Neural cell (in vitro differentiated cells): Measurements from ENCODE around the gene TCEAL4. TPM values are rescaled to one million over a fixed set of nuclear protein-coding genes. Genes with fewer than 3 reads are reported as not detected.
"Not testable (repeated sequence)": the region's sequence is repeated elsewhere in the genome, so short reads cannot be mapped to it uniquely, and the experiment has no call there.

ENCODE experiments used
- H2AFZ ChIP-seq: fragments of 200-600, 300-800 bp; sonication (generic), shearing (Covaris generic); 2 replicates; pipeline ENCODE4 v1.6.0; 2014; ENCODE audit warnings: low read depth, mild to moderate bottlenecking, antibody characterized with exemption, low read length, moderate library complexity
- H3F3A ChIP-seq: fragments of 200-600 bp; shearing (Covaris generic); 2 replicates; pipeline ENCODE4 v1.6.1; 2016; ENCODE audit warnings: mild to moderate bottlenecking, moderate library complexity, mixed read lengths, antibody characterized with exemption, low read length; ENCODE audit not compliant: insufficient read depth, poor library complexity, severe bottlenecking
- H3K27ac ChIP-seq: fragments of 200-600, 300-800 bp; sonication (generic), shearing (Covaris generic); 2 replicates; pipeline ENCODE4 v1.5.1; 2014; ENCODE audit warnings: mild to moderate bottlenecking, low read length, moderate library complexity
- H3K27me3 ChIP-seq: fragments of 300-800, 200-600 bp; sonication (generic), shearing (Covaris generic); 2 replicates; pipeline ENCODE4 v1.6.0; 2014; ENCODE audit warnings: mild to moderate bottlenecking, low read depth, low read length, moderate library complexity; ENCODE audit not compliant: insufficient read depth
- H3K36me3 ChIP-seq: fragments of 300-800, 200-600 bp; sonication (generic), shearing (Covaris generic); 2 replicates; pipeline ENCODE4 v1.5.1; 2014; ENCODE audit warnings: mild to moderate bottlenecking, antibody characterized with exemption, low read length, moderate library complexity; ENCODE audit not compliant: insufficient read depth
- H3K4me2 ChIP-seq: fragments of 300-800, 200-600 bp; sonication (generic), shearing (Covaris generic); 2 replicates; pipeline ENCODE4 v1.6.0; 2014; ENCODE audit warnings: mild to moderate bottlenecking, low read length
- H3K4me3 ChIP-seq: fragments of 300-800, 200-600 bp; sonication (generic), shearing (Covaris generic); 2 replicates; pipeline ENCODE4 v1.5.1; 2014; ENCODE audit warnings: mild to moderate bottlenecking, low read length, moderate library complexity
- H3K79me2 ChIP-seq: fragments of 200-600 bp; shearing (Covaris generic); replicated peaks from 2 replicates; pipeline ENCODE4 v1.6.0; 2014; ENCODE audit warnings: mild to moderate bottlenecking, low read length, moderate library complexity; ENCODE audit not compliant: insufficient read depth
- H3K9ac ChIP-seq: fragments of 300-800, 200-600 bp; sonication (generic), shearing (Covaris generic); 2 replicates; pipeline ENCODE4 v1.6.1; 2016; ENCODE audit warnings: mild to moderate bottlenecking, low read length, mixed read lengths
- H3K9me2 ChIP-seq: fragments of 200-600 bp; shearing (Covaris generic); 2 replicates; pipeline ENCODE4 v1.6.1; 2016; ENCODE audit warnings: mild to moderate bottlenecking, low read length, mixed read lengths; ENCODE audit not compliant: insufficient read depth
- H3K9me3 ChIP-seq: fragments of 200-600, 300-800 bp; sonication (generic), shearing (Covaris generic); 2 replicates; pipeline ENCODE4 v1.6.1; 2016; ENCODE audit warnings: mild to moderate bottlenecking, mixed run types, low read length, moderate library complexity, mixed read lengths
- H4K20me1 ChIP-seq: fragments of 200-600 bp; shearing (Covaris generic); 2 replicates; pipeline ENCODE4 v1.6.1; 2016; ENCODE audit warnings: mild to moderate bottlenecking, mixed run types; ENCODE audit not compliant: insufficient read depth
- EP300 ChIP-seq: fragments of 450-650 bp; conservative IDR thresholded peaks from 2 replicates; pipeline ENCODE4 v1.6.1; 2014; ENCODE audit warnings: antibody characterized with exemption, mild to moderate bottlenecking, moderate library complexity; ENCODE audit not compliant: poor library complexity, severe bottlenecking
- EZH2 ChIP-seq: fragments of 200-600, 300-800 bp; shearing (Covaris generic), sonication (generic); IDR thresholded peaks from 2 replicates; pipeline ENCODE4 v1.6.1; 2014; ENCODE audit warnings: antibody characterized with exemption, low read length, borderline replicate concordance, mild to moderate bottlenecking; ENCODE audit not compliant: insufficient read depth, poor library complexity, severe bottlenecking
- MXI1 ChIP-seq: fragments of 450-650 bp; conservative IDR thresholded peaks from 2 replicates; pipeline ENCODE4 v1.6.1; 2014; ENCODE audit warnings: antibody characterized with exemption, mild to moderate bottlenecking; ENCODE audit not compliant: poor library complexity, severe bottlenecking
- POLR2AphosphoS5 ChIP-seq: IDR thresholded peaks from 2 replicates; pipeline ENCODE4 v1.6.1; 2012
- RAD21 ChIP-seq: fragments of 450-650 bp; conservative IDR thresholded peaks from 2 replicates; pipeline ENCODE4 v1.6.1; 2014; ENCODE audit warnings: antibody characterized with exemption, mild to moderate bottlenecking, moderate library complexity
- SMC3 ChIP-seq: fragments of 450-650 bp; conservative IDR thresholded peaks from 2 replicates; pipeline ENCODE4 v1.6.1; 2014; ENCODE audit warnings: antibody characterized with exemption, mild to moderate bottlenecking, moderate library complexity; ENCODE audit not compliant: poor library complexity
- TAF1 ChIP-seq: IDR thresholded peaks from 2 replicates; pipeline ENCODE4 v1.6.1; 2012; ENCODE audit warnings: low read depth
- polyA plus RNA-seq: library from polyadenylated mRNA; depleted of rRNA; stranded (reverse); fragments of >200 nt; gene quantifications from 2 replicates; pipeline ENCODE4 v1.2.3, GENCODE V29; 2014
- TF ChIP-seq, protein P1 (sequence below): fragments of 450-650 bp; IDR thresholded peaks from 2 replicates; pipeline ENCODE4 v1.5.1; 2014; ENCODE audit warnings: antibody characterized with exemption, mild to moderate bottlenecking, moderate library complexity; ENCODE audit not compliant: poor library complexity, severe bottlenecking
- TF ChIP-seq, protein P2 (sequence below): IDR thresholded peaks from 2 replicates; pipeline ENCODE4 v1.6.1; 2012; ENCODE audit warnings: borderline replicate concordance

The TCEAL4 gene
- polyA plus RNA-seq, 1 donor from 2014 or later = 130 TPM

DNA sequence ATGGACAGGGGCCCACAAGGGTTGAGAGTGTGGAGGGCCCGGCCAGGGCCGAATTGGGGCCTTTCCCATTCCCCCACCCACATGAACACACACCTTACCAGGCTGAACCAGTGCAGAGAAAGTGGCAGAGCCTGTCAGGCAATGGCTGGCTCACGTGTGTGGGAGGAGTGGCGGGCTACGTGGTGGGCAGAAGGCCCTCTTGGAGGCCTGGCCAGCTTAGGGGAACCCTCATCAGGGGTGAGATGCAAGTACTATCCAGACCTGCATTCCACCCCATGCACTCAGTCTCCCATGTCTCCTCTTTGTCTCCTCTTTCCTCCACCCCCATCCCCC lies 965 bp downstream of the TCEAL4 start:
- Histone ChIP-seq H3K9ac (peak overlapping the region; percentile 86), H4K20me1 (no peaks in the 10 kb centered on the region), H3K9me2 (no peaks in the 10 kb centered on the region), H3K36me3 (no peaks in the 10 kb centered on the region), H3K4me2 (peak overlapping the region; percentile 25), H3K27ac (peak overlapping the region; percentile 78), H2AFZ (no peak overlapping the region), H3F3A (no peaks in the 10 kb centered on the region), H3K4me3 (peak overlapping the region; percentile 75), H3K79me2 (peaks cover 5% of the 10 kb centered on the region), H3K27me3 (no peaks in the 10 kb centered on the region), H3K9me3 (no peaks in the 10 kb centered on the region)
- TF ChIP-seq, protein P1, sequence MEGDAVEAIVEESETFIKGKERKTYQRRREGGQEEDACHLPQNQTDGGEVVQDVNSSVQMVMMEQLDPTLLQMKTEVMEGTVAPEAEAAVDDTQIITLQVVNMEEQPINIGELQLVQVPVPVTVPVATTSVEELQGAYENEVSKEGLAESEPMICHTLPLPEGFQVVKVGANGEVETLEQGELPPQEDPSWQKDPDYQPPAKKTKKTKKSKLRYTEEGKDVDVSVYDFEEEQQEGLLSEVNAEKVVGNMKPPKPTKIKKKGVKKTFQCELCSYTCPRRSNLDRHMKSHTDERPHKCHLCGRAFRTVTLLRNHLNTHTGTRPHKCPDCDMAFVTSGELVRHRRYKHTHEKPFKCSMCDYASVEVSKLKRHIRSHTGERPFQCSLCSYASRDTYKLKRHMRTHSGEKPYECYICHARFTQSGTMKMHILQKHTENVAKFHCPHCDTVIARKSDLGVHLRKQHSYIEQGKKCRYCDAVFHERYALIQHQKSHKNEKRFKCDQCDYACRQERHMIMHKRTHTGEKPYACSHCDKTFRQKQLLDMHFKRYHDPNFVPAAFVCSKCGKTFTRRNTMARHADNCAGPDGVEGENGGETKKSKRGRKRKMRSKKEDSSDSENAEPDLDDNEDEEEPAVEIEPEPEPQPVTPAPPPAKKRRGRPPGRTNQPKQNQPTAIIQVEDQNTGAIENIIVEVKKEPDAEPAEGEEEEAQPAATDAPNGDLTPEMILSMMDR = no peak
- TF ChIP-seq EZH2 (no peak), MXI1 (no peak), SMC3 (no peak), EP300 (no peak), TAF1 (no peak)
- TF ChIP-seq, protein P2, sequence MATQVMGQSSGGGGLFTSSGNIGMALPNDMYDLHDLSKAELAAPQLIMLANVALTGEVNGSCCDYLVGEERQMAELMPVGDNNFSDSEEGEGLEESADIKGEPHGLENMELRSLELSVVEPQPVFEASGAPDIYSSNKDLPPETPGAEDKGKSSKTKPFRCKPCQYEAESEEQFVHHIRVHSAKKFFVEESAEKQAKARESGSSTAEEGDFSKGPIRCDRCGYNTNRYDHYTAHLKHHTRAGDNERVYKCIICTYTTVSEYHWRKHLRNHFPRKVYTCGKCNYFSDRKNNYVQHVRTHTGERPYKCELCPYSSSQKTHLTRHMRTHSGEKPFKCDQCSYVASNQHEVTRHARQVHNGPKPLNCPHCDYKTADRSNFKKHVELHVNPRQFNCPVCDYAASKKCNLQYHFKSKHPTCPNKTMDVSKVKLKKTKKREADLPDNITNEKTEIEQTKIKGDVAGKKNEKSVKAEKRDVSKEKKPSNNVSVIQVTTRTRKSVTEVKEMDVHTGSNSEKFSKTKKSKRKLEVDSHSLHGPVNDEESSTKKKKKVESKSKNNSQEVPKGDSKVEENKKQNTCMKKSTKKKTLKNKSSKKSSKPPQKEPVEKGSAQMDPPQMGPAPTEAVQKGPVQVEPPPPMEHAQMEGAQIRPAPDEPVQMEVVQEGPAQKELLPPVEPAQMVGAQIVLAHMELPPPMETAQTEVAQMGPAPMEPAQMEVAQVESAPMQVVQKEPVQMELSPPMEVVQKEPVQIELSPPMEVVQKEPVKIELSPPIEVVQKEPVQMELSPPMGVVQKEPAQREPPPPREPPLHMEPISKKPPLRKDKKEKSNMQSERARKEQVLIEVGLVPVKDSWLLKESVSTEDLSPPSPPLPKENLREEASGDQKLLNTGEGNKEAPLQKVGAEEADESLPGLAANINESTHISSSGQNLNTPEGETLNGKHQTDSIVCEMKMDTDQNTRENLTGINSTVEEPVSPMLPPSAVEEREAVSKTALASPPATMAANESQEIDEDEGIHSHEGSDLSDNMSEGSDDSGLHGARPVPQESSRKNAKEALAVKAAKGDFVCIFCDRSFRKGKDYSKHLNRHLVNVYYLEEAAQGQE = no peak

DNA sequence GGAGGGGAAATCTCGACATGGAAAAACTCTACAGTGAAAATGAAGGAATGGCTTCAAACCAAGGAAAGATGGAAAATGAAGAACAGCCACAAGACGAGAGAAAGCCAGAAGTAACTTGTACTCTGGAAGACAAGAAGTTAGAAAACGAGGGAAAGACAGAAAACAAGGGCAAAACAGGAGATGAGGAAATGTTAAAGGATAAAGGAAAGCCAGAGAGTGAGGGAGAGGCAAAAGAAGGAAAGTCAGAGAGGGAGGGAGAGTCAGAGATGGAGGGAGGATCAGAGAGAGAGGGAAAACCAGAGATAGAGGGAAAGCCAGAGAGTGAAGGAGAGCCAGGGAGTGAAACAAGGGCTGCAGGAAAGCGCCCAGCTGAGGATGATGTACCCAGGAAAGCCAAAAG lies 1.3 kb downstream of the TCEAL4 start:
- TF ChIP-seq, protein P1 = no peak
- TF ChIP-seq, protein P2 = no peak
- TF ChIP-seq POLR2AphosphoS5 (no peak), RAD21 (no peak), EP300 (no peak), TAF1 (no peak), MXI1 (no peak), SMC3 (no peak), EZH2 (no peak)
- Histone ChIP-seq H2AFZ (no peak overlapping the region), H3K36me3 (no peaks in the 10 kb centered on the region), H3F3A (no peaks in the 10 kb centered on the region), H3K79me2 (peaks cover 5% of the 10 kb centered on the region), H3K9ac (peak overlapping the region; percentile 86), H3K4me3 (peak overlapping the region; percentile 75), H3K9me2 (no peaks in the 10 kb centered on the region), H3K9me3 (no peaks in the 10 kb centered on the region), H3K4me2 (peak overlapping the region; percentile 25), H3K27me3 (no peaks in the 10 kb centered on the region), H3K27ac (peak overlapping the region; percentile 78), H4K20me1 (no peaks in the 10 kb centered on the region)

DNA sequence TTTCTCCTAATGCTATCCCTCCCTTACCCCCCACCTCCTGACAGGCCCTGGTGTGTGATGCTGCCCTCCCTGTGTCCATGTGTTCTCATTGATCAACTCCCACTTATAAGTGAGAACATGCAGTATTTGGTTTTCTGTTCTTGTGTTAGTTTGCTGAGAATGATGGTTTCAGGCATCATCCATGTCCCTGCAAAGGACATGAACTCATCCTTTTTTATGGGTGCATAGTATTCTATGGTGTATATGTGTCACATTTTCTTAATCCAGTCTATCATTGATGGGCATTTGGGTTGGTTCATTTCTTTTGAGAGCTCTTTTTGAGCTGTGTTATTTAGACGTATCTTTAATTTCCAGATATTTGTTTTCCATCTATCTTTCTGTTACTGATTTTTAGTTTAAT lies 7.0 kb downstream of the TCEAL4 start:
- H3K36me3 ChIP-seq, H3K9me2 ChIP-seq, H3K9ac ChIP-seq, H3K4me3 ChIP-seq, H3K79me2 ChIP-seq, H3K27me3 ChIP-seq, H4K20me1 ChIP-seq, H3K9me3 ChIP-seq, H3K4me2 ChIP-seq, H3F3A ChIP-seq, H3K27ac ChIP-seq, H2AFZ ChIP-seq: not testable (repeated sequence)
